ENCODE results near the gene JPH3.

The JPH3 gene

GRCh38 chr16:87685405-87685755 is 83.1 kb downstream of the JPH3 start:
- Mint-ChIP-seq H3K9me3 (no peaks in the 10 kb centered on the region), H3K36me3 (no peaks in the 10 kb centered on the region), H3K27ac (no peak overlapping the region), H3K4me3 (no peak overlapping the region), H3K27me3 (peaks cover 6% of the 10 kb centered on the region), H3K4me1 (peaks cover 3% of the 10 kb centered on the region)
- DNase-seq (ENCODE audit: low spot score in 2 of 2) = no peak
- no peak for ATAC-seq (ENCODE audit: low read depth)

GRCh38 chr16:87685766-87686165 is 83.5 kb downstream of the JPH3 start:
- Mint-ChIP-seq H3K27ac (no peak overlapping the region), H3K36me3 (no peaks in the 10 kb centered on the region), H3K27me3 (peaks cover 6% of the 10 kb centered on the region), H3K4me3 (no peak overlapping the region), H3K9me3 (no peaks in the 10 kb centered on the region), H3K4me1 (peaks cover 3% of the 10 kb centered on the region)
- no peak for DNase-seq (ENCODE audit: low spot score in 2 of 2)
- ATAC-seq (ENCODE audit: low read depth) = no peak

GRCh38 chr16:87686697-87687096 is 84.4 kb downstream of the JPH3 start:
- no peak overlapping the region for H3K4me3 Mint-ChIP-seq
- H3K27me3 Mint-ChIP-seq = peaks cover 5% of the 10 kb centered on the region
- no peaks in the 10 kb centered on the region for H3K9me3 Mint-ChIP-seq
- ATAC-seq (ENCODE audit: low read depth) = no peak
- DNase-seq (ENCODE audit: low spot score in 2 of 2) = no peak
- no peaks in the 10 kb centered on the region for H3K36me3 Mint-ChIP-seq
- H3K27ac Mint-ChIP-seq = no peak overlapping the region
- H3K4me1 Mint-ChIP-seq = peaks cover 3% of the 10 kb centered on the region

- H3K27me3 Mint-ChIP-seq = peaks cover 5% of the 10 kb centered on the region
- no peak overlapping the region for H3K4me3 Mint-ChIP-seq
- ATAC-seq (ENCODE audit: low read depth) = no peak
- no peaks in the 10 kb centered on the region for H3K4me1 Mint-ChIP-seq
- H3K9me3 Mint-ChIP-seq = no peaks in the 10 kb centered on the region
- DNase-seq (ENCODE audit: low spot score in 2 of 2) = no peak
- H3K36me3 Mint-ChIP-seq = no peaks in the 10 kb centered on the region
- H3K27ac Mint-ChIP-seq = no peak overlapping the region
Observed at GRCh38 chr16:87687126-87687910, 85.0 kb downstream of the JPH3 start.

- H3K4me1 Mint-ChIP-seq = no peaks in the 10 kb centered on the region
- peaks cover 5% of the 10 kb centered on the region for H3K27me3 Mint-ChIP-seq
- no peaks in the 10 kb centered on the region for H3K36me3 Mint-ChIP-seq
- no peaks in the 10 kb centered on the region for H3K9me3 Mint-ChIP-seq
- DNase-seq (ENCODE audit: low spot score in 2 of 2) = no peak
- ATAC-seq (ENCODE audit: low read depth) = no peak
- H3K4me3 Mint-ChIP-seq = no peak overlapping the region
- H3K27ac Mint-ChIP-seq = no peak overlapping the region
Observed at GRCh38 chr16:87687998-87688529, 85.8 kb downstream of the JPH3 start.

- Mint-ChIP-seq H3K4me3 (no peak overlapping the region), H3K27me3 (peaks cover 5% of the 10 kb centered on the region), H3K4me1 (no peaks in the 10 kb centered on the region), H3K36me3 (no peaks in the 10 kb centered on the region), H3K9me3 (no peaks in the 10 kb centered on the region), H3K27ac (no peak overlapping the region)
- no peak for DNase-seq (ENCODE audit: low spot score in 2 of 2)
- no peak for ATAC-seq (ENCODE audit: low read depth)
Observed at GRCh38 chr16:87688876-87689815, 86.8 kb downstream of the JPH3 start.

GRCh38 chr16:87689956-87690465 is 87.7 kb downstream of the JPH3 start:
- H3K27ac Mint-ChIP-seq = no peak overlapping the region
- no peaks in the 10 kb centered on the region for H3K36me3 Mint-ChIP-seq
- H3K4me1 Mint-ChIP-seq = no peaks in the 10 kb centered on the region
- H3K27me3 Mint-ChIP-seq = peaks cover 5% of the 10 kb centered on the region
- H3K4me3 Mint-ChIP-seq = no peak overlapping the region
- ATAC-seq (ENCODE audit: low read depth) = no peak
- no peak for DNase-seq (ENCODE audit: low spot score in 2 of 2)
- H3K9me3 Mint-ChIP-seq = no peaks in the 10 kb centered on the region

- no peak overlapping the region for H3K27ac Mint-ChIP-seq
- no peaks in the 10 kb centered on the region for H3K9me3 Mint-ChIP-seq
- no peaks in the 10 kb centered on the region for H3K4me1 Mint-ChIP-seq
- no peaks in the 10 kb centered on the region for H3K36me3 Mint-ChIP-seq
- H3K4me3 Mint-ChIP-seq = no peak overlapping the region
- ATAC-seq (ENCODE audit: low read depth) (no peak), DNase-seq (ENCODE audit: low spot score in 2 of 2) (no peak)
- H3K27me3 Mint-ChIP-seq = peaks cover 2% of the 10 kb centered on the region
Observed at GRCh38 chr16:87690911-87691685, 88.8 kb downstream of the JPH3 start.

- Mint-ChIP-seq H3K9me3 (no peaks in the 10 kb centered on the region), H3K27me3 (peaks cover 2% of the 10 kb centered on the region), H3K36me3 (no peaks in the 10 kb centered on the region), H3K4me1 (no peaks in the 10 kb centered on the region), H3K27ac (no peak overlapping the region), H3K4me3 (no peak overlapping the region)
- no peak for ATAC-seq (ENCODE audit: low read depth)
- no peak for DNase-seq (ENCODE audit: low spot score in 2 of 2)
Observed at GRCh38 chr16:87691686-87692079, 89.4 kb downstream of the JPH3 start.

- Mint-ChIP-seq H3K4me1 (no peaks in the 10 kb centered on the region), H3K9me3 (no peaks in the 10 kb centered on the region), H3K27me3 (peaks cover 2% of the 10 kb centered on the region), H3K36me3 (no peaks in the 10 kb centered on the region), H3K27ac (no peak overlapping the region), H3K4me3 (no peak overlapping the region)
- DNase-seq (ENCODE audit: low spot score in 2 of 2) = no peak
- no peak for ATAC-seq (ENCODE audit: low read depth)
Observed at GRCh38 chr16:87692176-87692575, 89.9 kb downstream of the JPH3 start.

- H3K27me3 Mint-ChIP-seq = peaks cover 2% of the 10 kb centered on the region
- H3K27ac Mint-ChIP-seq = no peak overlapping the region
- H3K36me3 Mint-ChIP-seq = no peaks in the 10 kb centered on the region
- DNase-seq (ENCODE audit: low spot score in 2 of 2) (no peak), ATAC-seq (ENCODE audit: low read depth) (no peak)
- H3K9me3 Mint-ChIP-seq = no peaks in the 10 kb centered on the region
- H3K4me1 Mint-ChIP-seq = peaks cover 2% of the 10 kb centered on the region
- no peak overlapping the region for H3K4me3 Mint-ChIP-seq
Observed at GRCh38 chr16:87692756-87693155, 90.4 kb downstream of the JPH3 start.

- Mint-ChIP-seq H3K4me3 (no peak overlapping the region), H3K27ac (no peak overlapping the region)
Observed at GRCh38 chr16:87693827-87694226, 91.5 kb downstream of the JPH3 start.

GRCh38 chr16:87694441-87695125 is 92.3 kb downstream of the JPH3 start:
- Mint-ChIP-seq H3K4me1 (peaks cover 12% of the 10 kb centered on the region), H3K27ac (no peak overlapping the region), H3K4me3 (no peak overlapping the region), H3K27me3 (no peaks in the 10 kb centered on the region), H3K36me3 (no peaks in the 10 kb centered on the region), H3K9me3 (no peaks in the 10 kb centered on the region)
- ATAC-seq (ENCODE audit: low read depth) = no peak
- no peak for DNase-seq (ENCODE audit: low spot score in 2 of 2)

More at GRCh38 chr16:87693827-87694226, 91.5 kb downstream of the JPH3 start:
- Mint-ChIP-seq H3K4me1 (peaks cover 8% of the 10 kb centered on the region), H3K36me3 (no peaks in the 10 kb centered on the region), H3K27me3 (no peaks in the 10 kb centered on the region), H3K9me3 (no peaks in the 10 kb centered on the region)
- DNase-seq (ENCODE audit: low spot score in 2 of 2) (no peak), ATAC-seq (ENCODE audit: low read depth) (no peak)

Measured in memory B cell (primary cell).